ENCODE results near the gene RTN3.

DNA sequence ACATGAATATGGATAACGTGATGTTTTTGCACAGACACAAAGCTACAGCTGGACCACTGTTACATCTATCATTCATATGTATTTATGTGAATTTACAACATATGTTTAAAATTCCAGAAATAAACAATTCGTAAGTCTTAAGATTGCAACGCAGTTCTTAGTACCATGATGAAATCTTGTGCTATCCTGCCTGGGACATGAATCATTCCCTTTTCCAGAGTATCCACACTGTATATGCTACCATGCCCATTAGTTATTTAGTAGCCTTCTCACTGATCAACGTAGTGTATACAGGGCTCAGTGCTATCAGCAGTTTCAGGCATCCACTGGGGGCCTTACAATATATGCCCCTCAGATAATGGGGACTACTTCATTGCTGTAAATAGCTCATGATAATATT, 14.4 kb upstream of the RTN3 start:
- TF ChIP-seq POLR2A (IDR thresholded peaks at IDR 0.05): no peak
- TF ChIP-seq, protein P1, sequence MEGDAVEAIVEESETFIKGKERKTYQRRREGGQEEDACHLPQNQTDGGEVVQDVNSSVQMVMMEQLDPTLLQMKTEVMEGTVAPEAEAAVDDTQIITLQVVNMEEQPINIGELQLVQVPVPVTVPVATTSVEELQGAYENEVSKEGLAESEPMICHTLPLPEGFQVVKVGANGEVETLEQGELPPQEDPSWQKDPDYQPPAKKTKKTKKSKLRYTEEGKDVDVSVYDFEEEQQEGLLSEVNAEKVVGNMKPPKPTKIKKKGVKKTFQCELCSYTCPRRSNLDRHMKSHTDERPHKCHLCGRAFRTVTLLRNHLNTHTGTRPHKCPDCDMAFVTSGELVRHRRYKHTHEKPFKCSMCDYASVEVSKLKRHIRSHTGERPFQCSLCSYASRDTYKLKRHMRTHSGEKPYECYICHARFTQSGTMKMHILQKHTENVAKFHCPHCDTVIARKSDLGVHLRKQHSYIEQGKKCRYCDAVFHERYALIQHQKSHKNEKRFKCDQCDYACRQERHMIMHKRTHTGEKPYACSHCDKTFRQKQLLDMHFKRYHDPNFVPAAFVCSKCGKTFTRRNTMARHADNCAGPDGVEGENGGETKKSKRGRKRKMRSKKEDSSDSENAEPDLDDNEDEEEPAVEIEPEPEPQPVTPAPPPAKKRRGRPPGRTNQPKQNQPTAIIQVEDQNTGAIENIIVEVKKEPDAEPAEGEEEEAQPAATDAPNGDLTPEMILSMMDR (IDR thresholded peaks at IDR 0.05): no peak
